Activated CD8-positive, alpha-beta memory T cell treated with anti-CD3 and anti-CD28 coated beads, Interleukin-2, amount 50 U/mL, for 4 hours (primary cell): ENCODE results near the gene MLPH.

ENCODE experiments used
- DNase-seq: peaks from one replicate; pipeline ENCODE4 v3.0.0-alpha.2; 2020

MLPH gene

GRCh38 chr2:237480556-237480955 is 6.5 kb upstream of the MLPH start:
- no peak for DNase-seq

GRCh38 chr2:237480988-237481525 is 6.0 kb upstream of the MLPH start:
- no peak for DNase-seq

- no peak for DNase-seq
Measured at GRCh38 chr2:237482485-237482884, 4.6 kb upstream of the MLPH start.

- DNase-seq: no peak
Measured at GRCh38 chr2:237483018-237483731, 3.9 kb upstream of the MLPH start.

- DNase-seq: no peak
Measured at GRCh38 chr2:237485304-237485703, 1.7 kb upstream of the MLPH start.

GRCh38 chr2:237485844-237486243 is 1.2 kb upstream of the MLPH start:
- DNase-seq: no peak

- DNase-seq: no peak
Measured at GRCh38 chr2:237486334-237486818, 675 bp upstream of the MLPH start.

- no peak for DNase-seq
Measured at GRCh38 chr2:237487496-237487895, 445 bp downstream of the MLPH start.

GRCh38 chr2:237488295-237488694 is 1.2 kb downstream of the MLPH start:
- DNase-seq: no peak

- DNase-seq: no peak
Measured at GRCh38 chr2:237488901-237489860, 2.1 kb downstream of the MLPH start.

GRCh38 chr2:237490009-237490711 is 3.1 kb downstream of the MLPH start:
- DNase-seq: no peak

- no peak for DNase-seq
Measured at GRCh38 chr2:237490795-237491194, 3.7 kb downstream of the MLPH start.

- no peak for DNase-seq
Measured at GRCh38 chr2:237491515-237492118, 4.6 kb downstream of the MLPH start.

- DNase-seq: no peak
Measured at GRCh38 chr2:237492137-237492890, 5.3 kb downstream of the MLPH start.

- DNase-seq: no peak
Measured at GRCh38 chr2:237494066-237494465, 7.0 kb downstream of the MLPH start.

GRCh38 chr2:237495521-237496117 is 8.6 kb downstream of the MLPH start:
- DNase-seq: no peak

- DNase-seq: no peak
Measured at GRCh38 chr2:237496428-237496827, 9.4 kb downstream of the MLPH start.

GRCh38 chr2:237497009-237497837 is 10.2 kb downstream of the MLPH start:
- no peak for DNase-seq

GRCh38 chr2:237497838-237498186 is 10.8 kb downstream of the MLPH start:
- DNase-seq: no peak

- DNase-seq: no peak
Measured at GRCh38 chr2:237498341-237498740, 11.3 kb downstream of the MLPH start.
